ENCODE data around the gene OSM. TPM values are rescaled to one million over a fixed set of nuclear protein-coding genes. Genes with fewer than 3 reads are reported as not detected.

Gene OSM
- total RNA-seq, 1 experiment from 2014 or later = not detected

DNA sequence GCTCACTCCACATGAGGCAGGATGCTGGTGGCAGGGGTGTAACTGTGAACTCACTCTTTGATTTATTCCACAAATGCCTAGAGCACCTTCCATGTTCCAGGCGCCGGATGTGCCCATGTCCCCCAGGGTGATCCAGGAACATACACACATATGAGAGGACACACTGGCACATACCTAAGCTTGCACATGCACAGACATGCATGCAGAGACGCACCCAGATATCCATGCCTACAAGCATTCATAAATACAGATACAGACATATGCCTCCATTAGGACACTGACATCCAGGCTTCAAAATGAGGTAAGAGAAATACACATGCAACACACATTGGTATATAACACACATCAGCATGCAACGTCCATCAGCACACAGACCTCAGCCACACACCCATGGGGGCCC is 4.5 kb downstream of the OSM start:
- H3K27ac ChIP-seq (ENCODE audit: low read length) = no peak overlapping the region

DNA sequence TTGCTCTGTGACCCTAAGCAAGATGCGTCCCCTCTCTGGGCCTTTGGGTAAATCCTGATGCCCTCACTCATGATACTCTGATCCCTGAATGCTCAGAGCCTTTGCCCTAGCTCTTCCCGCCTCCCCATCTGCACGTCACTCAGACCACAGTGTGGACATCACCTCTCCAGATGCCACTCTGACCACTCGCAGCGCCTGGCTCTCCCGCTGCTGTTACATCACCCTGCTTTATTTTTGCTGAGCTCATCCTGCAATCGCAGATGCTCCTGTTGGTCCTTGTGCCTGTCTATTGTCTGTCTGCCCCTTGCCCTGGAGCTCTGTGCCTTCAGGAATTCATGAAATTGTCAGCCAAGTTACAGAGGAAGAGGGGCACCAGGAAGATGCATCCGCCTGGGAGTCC is 5.5 kb downstream of the OSM start:
- H3K9me2 ChIP-seq (replicated peaks; ENCODE audit: low read length) = no peaks in the 10 kb centered on the region
- no TSS peak for BruUV-seq (replicated peaks)
- H3K27ac ChIP-seq (ENCODE audit: low read length) = no peak overlapping the region
- no peaks in the 10 kb centered on the region for H3K9me3 ChIP-seq (ENCODE audit: low read length)
- ChIA-PET CTCF (no interaction called here), POLR2A (ENCODE audit: unreplicated experiment) (no interaction called here)
- intact Hi-C loops (cut with micrococcal nuclease) = no loop called here
- no peak for TF ChIP-seq EZH2 (IDR thresholded peaks at IDR 0.05; ENCODE audit: low read length, unreplicated experiment)
- no peak for TF ChIP-seq EZH2phosphoT487 (IDR thresholded peaks at IDR 0.05; ENCODE audit: borderline replicate concordance, low read length)
- TF ChIP-seq, protein P1, sequence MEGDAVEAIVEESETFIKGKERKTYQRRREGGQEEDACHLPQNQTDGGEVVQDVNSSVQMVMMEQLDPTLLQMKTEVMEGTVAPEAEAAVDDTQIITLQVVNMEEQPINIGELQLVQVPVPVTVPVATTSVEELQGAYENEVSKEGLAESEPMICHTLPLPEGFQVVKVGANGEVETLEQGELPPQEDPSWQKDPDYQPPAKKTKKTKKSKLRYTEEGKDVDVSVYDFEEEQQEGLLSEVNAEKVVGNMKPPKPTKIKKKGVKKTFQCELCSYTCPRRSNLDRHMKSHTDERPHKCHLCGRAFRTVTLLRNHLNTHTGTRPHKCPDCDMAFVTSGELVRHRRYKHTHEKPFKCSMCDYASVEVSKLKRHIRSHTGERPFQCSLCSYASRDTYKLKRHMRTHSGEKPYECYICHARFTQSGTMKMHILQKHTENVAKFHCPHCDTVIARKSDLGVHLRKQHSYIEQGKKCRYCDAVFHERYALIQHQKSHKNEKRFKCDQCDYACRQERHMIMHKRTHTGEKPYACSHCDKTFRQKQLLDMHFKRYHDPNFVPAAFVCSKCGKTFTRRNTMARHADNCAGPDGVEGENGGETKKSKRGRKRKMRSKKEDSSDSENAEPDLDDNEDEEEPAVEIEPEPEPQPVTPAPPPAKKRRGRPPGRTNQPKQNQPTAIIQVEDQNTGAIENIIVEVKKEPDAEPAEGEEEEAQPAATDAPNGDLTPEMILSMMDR (conservative IDR thresholded peaks at IDR 0.05; ENCODE audit: low read depth, low read length) = no peak
- H4K20me1 ChIP-seq (ENCODE audit: low read length) = no peaks in the 10 kb centered on the region
- peaks cover 29% of the 10 kb centered on the region for H3K79me2 ChIP-seq (ENCODE audit: low read length)
- H3K9ac ChIP-seq (ENCODE audit: low read length) = no peak overlapping the region
- no peak overlapping the region for H3K4me3 ChIP-seq (ENCODE audit: low read length)
- H3K36me3 ChIP-seq (ENCODE audit: low read depth, low read length) = peaks cover under 1% of the 10 kb centered on the region; the same call in 1 of the 2 replicates
- ATAC-seq (no peak), DNase-seq (no peak)
- no peak overlapping the region for H3K4me2 ChIP-seq (ENCODE audit: low read length)
- no peaks in the 10 kb centered on the region for H3K27me3 ChIP-seq (ENCODE audit: low read length)
- no peaks in the 10 kb centered on the region for H3F3A ChIP-seq (ENCODE audit: low read length, unreplicated experiment)
- H2AFZ ChIP-seq (ENCODE audit: low read length) = no peak overlapping the region
- H3K4me1 ChIP-seq (ENCODE audit: insufficient read depth, low read length) = peaks cover 31% of the 10 kb centered on the region

More for the DNA sequence above, 4.5 kb downstream of the OSM start:
- POLR2A ChIA-PET (ENCODE audit: unreplicated experiment) = no interaction called here
- H3K9me2 ChIP-seq (replicated peaks; ENCODE audit: low read length) = no peaks in the 10 kb centered on the region
- H3K27me3 ChIP-seq (ENCODE audit: low read length) = no peaks in the 10 kb centered on the region
- no peak overlapping the region for H3K4me2 ChIP-seq (ENCODE audit: low read length)
- H2AFZ ChIP-seq (ENCODE audit: low read length) = no peak overlapping the region
- H3F3A ChIP-seq (ENCODE audit: low read length, unreplicated experiment) = no peaks in the 10 kb centered on the region
- intact Hi-C loops (cut with micrococcal nuclease) = no loop called here
- CTCF ChIA-PET = no interaction called here
- no peak for TF ChIP-seq EZH2phosphoT487 (IDR thresholded peaks at IDR 0.05; ENCODE audit: borderline replicate concordance, low read length)
- TF ChIP-seq EZH2 (IDR thresholded peaks at IDR 0.05; ENCODE audit: low read length, unreplicated experiment) = no peak
- TF ChIP-seq, protein P1 (conservative IDR thresholded peaks at IDR 0.05; ENCODE audit: low read depth, low read length) = no peak
- H3K79me2 ChIP-seq (ENCODE audit: low read length) = peaks cover 19% of the 10 kb centered on the region
- no peaks in the 10 kb centered on the region for H3K9me3 ChIP-seq (ENCODE audit: low read length)
- no peaks in the 10 kb centered on the region for H4K20me1 ChIP-seq (ENCODE audit: low read length)
- H3K4me1 ChIP-seq (ENCODE audit: insufficient read depth, low read length) = peaks cover 22% of the 10 kb centered on the region
- ATAC-seq (no peak), DNase-seq (no peak)
- H3K9ac ChIP-seq (ENCODE audit: low read length) = no peak overlapping the region
- H3K4me3 ChIP-seq (ENCODE audit: low read length) = no peak overlapping the region
- no peaks in the 10 kb centered on the region for H3K36me3 ChIP-seq (ENCODE audit: low read depth, low read length)
- BruUV-seq (replicated peaks) = no TSS peak

DNA sequence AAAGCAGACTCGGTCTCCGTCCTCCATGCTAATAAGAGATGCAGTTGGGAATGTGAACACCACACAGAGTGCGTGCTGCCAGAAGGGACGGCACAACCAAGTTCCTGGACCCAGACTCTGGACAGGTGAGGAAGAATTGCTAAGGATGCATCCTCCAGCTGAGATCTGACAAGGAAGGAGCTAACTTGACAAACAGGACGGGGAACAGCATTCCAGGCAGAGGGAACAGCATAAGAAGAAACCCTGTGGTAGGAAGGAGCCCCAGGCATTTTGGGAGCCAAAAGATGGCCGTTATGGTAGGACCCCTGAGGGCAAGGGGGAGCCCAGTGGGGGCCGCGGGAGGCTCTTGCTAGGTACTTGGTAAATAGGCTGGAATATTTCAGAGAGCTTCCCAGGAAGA is 6.0 kb downstream of the OSM start:
- BruUV-seq (replicated peaks) = no TSS peak
- Histone ChIP-seq H3K9me3 (ENCODE audit: low read length) (no peaks in the 10 kb centered on the region), H3K27me3 (ENCODE audit: low read length) (no peaks in the 10 kb centered on the region), H3F3A (ENCODE audit: low read length, unreplicated experiment) (no peaks in the 10 kb centered on the region), H3K4me2 (ENCODE audit: low read length) (no peak overlapping the region), H3K36me3 (ENCODE audit: low read depth, low read length) (peaks cover 5% of the 10 kb centered on the region; the same call in 1 of the 2 replicates), H3K79me2 (ENCODE audit: low read length) (peaks cover 34% of the 10 kb centered on the region), H3K4me3 (ENCODE audit: low read length) (no peak overlapping the region), H4K20me1 (ENCODE audit: low read length) (no peaks in the 10 kb centered on the region), H2AFZ (ENCODE audit: low read length) (no peak overlapping the region), H3K27ac (ENCODE audit: low read length) (no peak overlapping the region), H3K9me2 (replicated peaks; ENCODE audit: low read length) (no peaks in the 10 kb centered on the region), H3K4me1 (ENCODE audit: insufficient read depth, low read length) (peaks cover 31% of the 10 kb centered on the region), H3K9ac (ENCODE audit: low read length) (no peak overlapping the region)
- DNase-seq = no peak
- intact Hi-C loops (cut with micrococcal nuclease) = no loop called here
- ATAC-seq = no peak
- ChIA-PET CTCF (no interaction called here), POLR2A (ENCODE audit: unreplicated experiment) (no interaction called here)
- no peak for TF ChIP-seq EZH2phosphoT487 (IDR thresholded peaks at IDR 0.05; ENCODE audit: borderline replicate concordance, low read length)
- TF ChIP-seq, protein P1 (conservative IDR thresholded peaks at IDR 0.05; ENCODE audit: low read depth, low read length) = no peak
- TF ChIP-seq EZH2 (IDR thresholded peaks at IDR 0.05; ENCODE audit: low read length, unreplicated experiment) = no peak
